ENCODE results near the gene ASCL2.

Gene ASCL2

DNA sequence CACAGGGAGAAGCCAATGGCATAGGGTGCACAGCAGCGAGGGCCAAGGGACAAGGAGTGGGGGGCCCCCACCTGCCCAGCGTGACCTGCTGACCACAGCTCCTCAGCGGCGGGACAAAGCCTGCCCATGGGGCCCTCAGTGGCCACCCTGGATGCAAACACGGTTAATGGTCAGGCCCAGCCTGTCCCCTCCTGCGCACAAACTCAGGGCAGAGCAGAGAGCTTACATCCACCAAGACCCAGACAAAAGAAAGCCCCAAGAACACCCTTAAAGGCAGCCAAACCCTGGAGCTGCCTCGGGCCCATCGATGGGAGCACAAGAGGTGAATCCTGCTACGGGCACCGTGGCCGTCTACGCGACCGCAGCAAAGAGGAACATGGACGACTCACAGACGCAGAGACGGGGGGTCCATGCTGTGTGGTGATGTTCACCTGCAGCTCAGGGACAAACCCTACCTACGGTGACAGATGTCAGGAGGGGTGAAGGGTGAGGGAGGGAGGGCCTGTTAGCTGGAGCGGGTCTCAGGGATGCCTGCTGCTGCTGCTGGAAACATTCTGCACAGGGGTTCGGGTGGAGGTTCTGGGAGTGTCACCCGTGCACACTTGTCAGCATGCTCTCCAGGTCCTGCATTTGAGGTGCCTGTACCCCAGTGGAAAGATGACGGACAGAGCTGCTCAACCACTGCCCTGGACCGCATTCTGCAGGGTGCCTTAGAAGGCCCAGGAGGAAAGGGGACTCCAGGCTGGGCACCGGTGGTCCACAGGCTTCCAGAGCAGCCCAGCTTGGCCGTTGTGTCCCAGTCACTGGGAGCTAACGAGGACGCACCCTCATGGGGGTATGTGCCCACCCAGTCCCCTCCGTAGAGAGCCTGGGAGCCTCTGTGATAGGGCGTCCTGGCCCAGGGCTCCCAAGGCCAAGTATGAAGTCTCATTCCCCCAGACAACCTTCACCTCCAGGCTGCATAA lies 11.6 kb downstream of the ASCL2 start:
- TF ChIP-seq GATA3 (IDR thresholded peaks at IDR 0.05; ENCODE audit: low read depth, low read length): no peak
- TF ChIP-seq GATA2 (IDR thresholded peaks at IDR 0.05; ENCODE audit: low read depth, low read length): no peak

DNA sequence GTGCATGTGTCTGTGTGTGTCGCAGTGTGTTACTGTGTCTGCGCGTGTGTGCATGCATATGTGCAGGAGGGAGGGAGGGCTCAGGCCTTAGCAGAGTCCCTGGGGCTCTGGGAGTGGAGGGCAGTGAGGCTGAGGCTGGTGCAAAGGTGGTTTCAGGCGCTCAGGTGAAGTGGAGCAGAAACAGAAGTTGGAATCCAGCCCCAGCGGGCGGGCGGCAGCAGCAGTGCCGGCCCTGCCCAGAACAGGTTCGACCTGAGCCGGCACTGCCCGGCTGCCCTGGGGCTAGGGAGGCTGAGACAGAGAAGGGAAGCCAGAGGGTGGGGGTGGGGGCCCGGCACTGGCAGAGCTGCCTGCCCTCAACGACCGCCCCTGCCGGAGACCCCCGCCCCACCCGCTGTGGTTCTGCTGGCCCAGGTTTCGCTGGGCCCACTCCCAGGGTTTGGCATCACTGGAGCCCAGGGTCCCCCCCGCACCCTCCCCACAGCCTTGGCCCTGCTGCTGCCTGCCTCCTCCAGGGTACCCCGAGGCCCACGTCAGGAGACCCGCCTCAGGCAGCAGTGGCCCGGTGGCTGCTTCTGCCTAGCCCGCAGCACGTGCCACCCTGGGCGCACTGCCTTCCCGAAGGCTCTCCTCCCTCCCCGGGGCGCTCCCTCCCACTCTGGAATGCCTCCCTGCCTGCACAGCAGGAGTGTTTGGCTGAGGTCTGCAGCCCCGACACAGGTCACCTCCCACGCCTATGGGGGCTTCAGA lies 13.3 kb downstream of the ASCL2 start:
- no peak for TF ChIP-seq GATA3 (IDR thresholded peaks at IDR 0.05; ENCODE audit: low read depth, low read length)
- TF ChIP-seq GATA2 (IDR thresholded peaks at IDR 0.05; ENCODE audit: low read depth, low read length): no peak

DNA sequence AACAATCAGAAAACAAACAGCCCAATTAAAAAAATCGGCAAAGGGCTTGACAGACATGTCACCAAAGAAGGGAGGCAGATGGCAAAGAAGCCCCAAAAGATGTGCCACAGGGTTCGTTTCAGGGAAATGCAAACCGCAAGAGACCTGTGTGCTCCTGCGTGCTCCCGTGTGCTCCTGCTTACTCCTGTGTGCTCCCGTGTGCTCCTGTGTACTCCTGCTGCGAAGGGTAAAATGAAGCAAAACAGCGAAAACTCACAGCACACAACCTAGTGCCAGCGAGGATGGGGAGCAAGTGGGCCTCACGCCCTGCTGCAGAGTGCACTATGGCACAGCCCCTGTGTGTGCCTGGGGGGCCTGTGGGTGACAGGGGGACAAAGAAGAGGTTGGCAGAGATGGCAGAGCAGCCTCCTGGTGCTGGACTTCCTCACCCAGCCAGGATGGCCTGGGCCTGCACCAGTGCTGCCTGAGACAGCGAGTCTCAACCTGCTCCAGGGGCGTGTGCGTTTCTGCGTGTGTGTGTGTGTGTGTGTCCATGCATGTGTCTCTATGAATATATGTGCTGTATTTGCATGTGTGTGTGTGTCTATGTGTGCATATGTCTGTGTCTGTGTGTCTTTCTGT lies 14.0 kb downstream of the ASCL2 start:
- TF ChIP-seq GATA2 (IDR thresholded peaks at IDR 0.05; ENCODE audit: low read depth, low read length): no peak

DNA sequence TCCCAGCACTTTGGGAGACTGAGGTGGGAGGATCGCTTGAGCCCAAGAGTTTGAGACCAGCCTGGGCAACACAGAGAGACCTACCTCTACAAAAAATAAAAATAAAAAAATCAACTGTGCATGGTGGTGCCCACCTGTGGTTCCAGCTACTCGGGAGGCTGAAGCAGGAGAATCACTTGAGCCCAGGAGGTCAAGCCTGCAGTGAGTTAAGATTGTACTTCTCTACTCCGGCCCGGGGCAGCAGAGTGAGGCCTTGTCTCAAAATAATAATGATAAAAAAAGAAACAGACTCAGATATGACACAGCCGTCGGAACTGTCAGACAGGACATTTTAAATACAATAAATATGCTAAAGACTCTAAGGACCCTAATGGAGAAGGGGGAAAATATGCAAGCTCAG lies 18.4 kb downstream of the ASCL2 start:
- TF ChIP-seq GATA2 (IDR thresholded peaks at IDR 0.05; ENCODE audit: low read depth, low read length) (no peak), GATA3 (IDR thresholded peaks at IDR 0.05; ENCODE audit: low read depth, low read length) (no peak)

DNA sequence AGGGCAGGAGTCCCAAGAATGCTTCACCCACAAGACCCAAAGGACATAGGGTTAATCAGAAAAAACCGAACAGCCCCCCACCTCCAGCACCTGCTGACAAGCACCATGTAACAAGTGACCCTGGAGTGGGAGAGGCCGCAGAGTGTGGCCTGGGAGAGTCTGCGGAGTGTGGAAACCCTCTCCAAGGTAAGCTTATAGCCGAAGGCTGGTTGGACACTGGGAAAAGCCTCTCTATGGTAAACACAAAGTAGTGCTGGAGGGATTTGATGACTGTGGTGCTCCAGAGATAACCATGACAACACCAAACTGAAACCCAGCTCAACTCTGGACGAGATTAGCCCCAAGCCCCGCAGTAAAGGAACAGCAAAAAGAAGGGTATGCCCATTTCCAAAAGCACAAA lies 19.2 kb downstream of the ASCL2 start:
- TF ChIP-seq GATA3 (IDR thresholded peaks at IDR 0.05; ENCODE audit: low read depth, low read length) (no peak), GATA2 (IDR thresholded peaks at IDR 0.05; ENCODE audit: low read depth, low read length) (no peak)

DNA sequence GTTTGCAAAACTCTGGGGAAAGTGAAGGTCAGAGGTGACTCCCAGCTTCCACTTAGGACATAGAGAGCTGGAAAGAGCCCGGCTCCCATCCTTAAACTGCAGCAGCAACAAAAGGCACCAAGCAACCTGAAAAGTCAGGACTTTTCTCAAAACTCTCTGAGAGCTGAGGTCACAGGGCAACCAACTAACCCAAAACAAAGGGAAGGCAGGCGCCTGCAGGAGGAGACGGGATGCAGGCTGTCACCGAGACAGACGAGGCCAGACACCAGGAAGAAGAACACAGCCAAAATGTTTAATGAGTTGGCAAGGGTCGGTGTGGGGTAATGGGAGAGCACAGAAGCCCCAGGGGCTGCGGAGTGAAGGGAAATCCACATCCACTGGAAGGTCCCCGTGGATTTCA lies 19.9 kb downstream of the ASCL2 start:
- TF ChIP-seq GATA2 (IDR thresholded peaks at IDR 0.05; ENCODE audit: low read depth, low read length) (no peak), GATA3 (IDR thresholded peaks at IDR 0.05; ENCODE audit: low read depth, low read length) (no peak)

DNA sequence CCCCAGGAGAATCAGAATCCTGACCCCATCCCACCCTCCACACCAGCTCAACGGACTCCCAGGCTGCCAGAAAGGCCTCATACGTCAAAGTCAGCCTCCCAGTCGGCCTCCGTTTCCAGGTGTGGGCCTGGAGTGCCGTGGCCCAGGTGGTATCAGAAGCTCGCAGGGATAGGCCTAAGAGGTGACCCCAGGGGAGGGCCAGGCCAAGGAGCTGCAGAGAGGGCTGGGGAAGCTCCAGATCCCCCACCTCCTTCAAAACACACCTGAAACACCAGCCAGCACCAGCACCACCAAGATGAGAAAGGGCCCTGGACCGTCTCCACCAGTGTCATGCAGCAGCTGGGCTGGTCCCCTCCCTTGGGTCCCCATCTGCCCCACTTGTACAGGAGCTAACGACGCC lies 20.3 kb downstream of the ASCL2 start:
- TF ChIP-seq GATA3 (IDR thresholded peaks at IDR 0.05; ENCODE audit: low read depth, low read length) (no peak), GATA2 (IDR thresholded peaks at IDR 0.05; ENCODE audit: low read depth, low read length) (no peak)

DNA sequence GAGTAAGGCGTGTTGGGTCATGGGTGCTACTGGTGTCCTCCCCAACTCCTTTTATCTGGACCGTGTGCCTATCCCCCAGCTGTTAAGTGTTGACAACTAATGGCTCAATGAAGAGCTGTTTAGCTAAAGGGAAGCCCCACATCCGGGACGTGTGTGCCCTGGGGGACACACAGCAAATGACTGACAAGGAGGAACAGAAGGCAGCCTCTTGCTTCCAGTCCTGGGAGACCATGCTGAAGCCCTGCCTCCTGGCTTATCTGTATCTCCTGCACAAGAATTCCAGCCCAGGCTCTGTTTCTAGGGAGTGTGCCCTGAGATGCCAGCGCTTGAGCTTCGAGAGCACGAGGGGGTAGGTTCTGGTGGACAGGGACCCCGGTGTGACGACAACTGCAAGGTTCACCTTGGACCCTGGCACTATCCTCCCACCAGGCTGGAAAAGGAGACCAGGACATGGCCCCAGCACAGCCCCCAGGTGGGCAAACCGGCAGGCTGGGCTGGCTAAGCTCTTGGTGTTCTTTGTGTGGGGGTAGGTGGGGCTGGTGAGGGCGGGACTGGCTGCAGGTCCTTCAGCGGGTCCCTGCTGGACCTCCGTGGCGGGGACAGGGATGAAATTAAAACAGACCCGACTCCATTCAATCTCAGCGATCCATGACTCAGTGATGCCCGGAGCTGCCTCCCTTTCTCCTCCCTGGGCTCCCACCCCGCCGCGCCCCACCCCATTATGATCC lies 21.0 kb downstream of the ASCL2 start:
- TF ChIP-seq GATA2 (IDR thresholded peaks at IDR 0.05; ENCODE audit: low read depth, low read length) (no peak), GATA3 (IDR thresholded peaks at IDR 0.05; ENCODE audit: low read depth, low read length) (no peak)

DNA sequence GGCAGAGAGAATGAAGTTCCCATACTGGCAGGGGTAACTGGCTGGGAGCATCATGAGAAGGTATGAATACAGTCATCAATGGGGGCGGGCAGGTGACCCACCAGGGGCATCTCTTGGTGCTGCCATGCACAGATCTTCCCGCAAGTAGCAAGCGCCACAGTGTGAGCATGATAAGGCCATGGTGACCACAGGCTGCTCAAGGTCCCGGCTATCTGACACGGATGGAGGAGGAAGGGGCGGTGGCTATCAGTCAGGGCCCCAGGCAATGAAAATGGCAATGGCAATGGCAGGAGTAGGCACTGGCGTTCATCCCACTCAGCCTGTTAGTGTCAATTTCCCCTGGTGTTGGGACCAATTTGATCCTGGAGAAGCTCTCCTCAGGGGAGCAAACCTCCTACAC lies 21.6 kb downstream of the ASCL2 start:
- TF ChIP-seq GATA3 (IDR thresholded peaks at IDR 0.05; ENCODE audit: low read depth, low read length) (no peak), GATA2 (IDR thresholded peaks at IDR 0.05; ENCODE audit: low read depth, low read length) (no peak)

DNA sequence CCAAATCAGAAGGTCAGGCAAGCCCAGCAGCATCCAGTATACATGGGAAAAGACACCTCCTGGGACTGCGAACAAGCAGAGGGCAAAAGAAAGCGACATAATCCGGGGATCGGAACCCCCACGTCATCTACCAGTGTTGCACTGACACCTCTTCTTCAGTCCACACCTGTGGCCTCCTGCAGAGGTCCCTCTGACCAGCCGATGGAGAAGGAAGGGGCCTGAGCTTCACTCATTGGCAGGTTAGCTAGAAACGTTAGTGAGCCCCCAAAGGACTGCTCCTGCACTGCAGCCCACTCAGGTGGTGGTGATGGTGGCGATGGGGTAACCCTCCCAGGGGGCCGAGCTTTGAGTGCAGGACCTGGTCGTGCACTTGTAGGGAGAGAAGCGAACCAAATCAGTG lies 22.1 kb downstream of the ASCL2 start:
- TF ChIP-seq GATA3 (IDR thresholded peaks at IDR 0.05; ENCODE audit: low read depth, low read length) (no peak), GATA2 (IDR thresholded peaks at IDR 0.05; ENCODE audit: low read depth, low read length) (no peak)

DNA sequence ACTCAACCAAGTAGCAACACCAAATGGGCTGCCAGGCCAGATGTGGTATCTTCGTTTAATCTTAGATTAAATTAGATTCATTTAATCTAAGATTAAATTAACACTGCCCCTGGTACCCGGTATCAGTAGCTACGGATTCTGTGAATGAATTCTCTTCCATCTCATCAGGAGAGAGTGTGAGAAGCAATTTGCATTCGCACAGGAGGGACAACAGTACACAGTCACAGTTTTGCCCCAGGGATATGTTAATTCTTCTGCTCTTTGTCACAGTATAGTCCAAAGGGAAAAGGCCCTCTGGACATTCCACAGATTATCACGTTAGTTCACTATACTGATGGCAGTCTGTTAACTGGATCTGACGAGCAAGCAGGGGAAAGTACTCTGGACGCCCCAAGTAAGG lies 22.9 kb downstream of the ASCL2 start:
- TF ChIP-seq GATA3 (IDR thresholded peaks at IDR 0.05; ENCODE audit: low read depth, low read length) (peak; percentile 56), GATA2 (IDR thresholded peaks at IDR 0.05; ENCODE audit: low read depth, low read length) (peak; percentile 69)

DNA sequence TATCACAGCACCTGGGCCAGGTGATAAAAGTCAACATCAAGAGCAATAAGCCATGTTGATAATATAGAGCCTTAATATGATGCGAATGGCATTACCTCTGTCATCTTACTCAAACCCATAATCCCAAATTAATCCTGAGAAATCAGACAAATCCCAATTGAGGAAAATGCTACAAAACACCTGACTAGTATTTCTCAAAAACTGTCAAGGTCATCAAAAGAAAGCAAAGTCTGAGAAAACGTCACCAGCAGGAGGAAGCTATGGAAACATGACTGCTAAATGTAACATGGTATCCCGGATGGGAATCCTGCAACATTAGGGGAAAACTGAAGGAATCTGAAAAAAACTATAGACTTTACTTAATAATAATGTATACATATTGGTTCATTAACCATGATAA lies 29.6 kb downstream of the ASCL2 start:
- TF ChIP-seq GATA2 (IDR thresholded peaks at IDR 0.05; ENCODE audit: low read depth, low read length): no peak
- no peak for TF ChIP-seq GATA3 (IDR thresholded peaks at IDR 0.05; ENCODE audit: low read depth, low read length)

DNA sequence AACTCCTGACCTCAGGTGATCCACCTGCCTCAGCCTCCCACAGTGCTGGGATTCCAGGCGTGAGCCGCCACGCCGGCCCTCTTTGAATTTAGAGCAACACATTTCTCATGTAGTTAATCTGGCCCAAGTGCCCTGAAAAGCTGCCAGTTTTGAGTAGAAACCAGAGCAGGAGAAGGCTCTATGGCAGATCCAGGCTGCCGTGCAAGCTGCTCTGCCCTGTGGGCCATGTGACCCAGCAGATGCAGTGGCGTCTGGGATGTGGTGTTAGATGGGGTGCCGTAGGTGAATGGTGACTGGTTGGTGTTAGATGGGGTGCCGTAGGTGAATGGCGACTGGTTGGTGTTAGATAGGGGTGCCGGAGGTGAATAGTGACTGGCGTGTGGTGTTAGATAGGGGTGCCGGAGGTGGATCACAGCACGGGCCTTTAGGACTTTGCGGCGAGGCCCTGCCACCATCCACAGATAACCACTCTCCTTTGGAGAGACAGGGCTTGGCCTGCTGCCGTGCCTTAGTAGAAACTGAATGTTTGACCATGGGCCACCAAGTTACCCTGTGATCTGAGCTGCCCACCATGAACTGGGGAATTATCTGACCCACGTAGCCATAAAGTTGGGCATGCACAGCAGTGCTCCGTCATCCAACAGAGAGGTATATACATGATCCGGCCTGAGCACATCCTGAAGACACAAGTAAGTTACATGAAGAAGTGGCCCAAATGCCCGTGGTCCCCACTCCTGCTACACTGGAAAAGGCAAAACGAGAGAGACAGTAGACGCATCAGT lies 32.7 kb downstream of the ASCL2 start:
- TF ChIP-seq GATA3 (IDR thresholded peaks at IDR 0.05; ENCODE audit: low read depth, low read length) (no peak), GATA2 (IDR thresholded peaks at IDR 0.05; ENCODE audit: low read depth, low read length) (no peak)

Measured in SH-SY5Y (cell line).